ENCODE data around the gene CTSS.

DNA sequence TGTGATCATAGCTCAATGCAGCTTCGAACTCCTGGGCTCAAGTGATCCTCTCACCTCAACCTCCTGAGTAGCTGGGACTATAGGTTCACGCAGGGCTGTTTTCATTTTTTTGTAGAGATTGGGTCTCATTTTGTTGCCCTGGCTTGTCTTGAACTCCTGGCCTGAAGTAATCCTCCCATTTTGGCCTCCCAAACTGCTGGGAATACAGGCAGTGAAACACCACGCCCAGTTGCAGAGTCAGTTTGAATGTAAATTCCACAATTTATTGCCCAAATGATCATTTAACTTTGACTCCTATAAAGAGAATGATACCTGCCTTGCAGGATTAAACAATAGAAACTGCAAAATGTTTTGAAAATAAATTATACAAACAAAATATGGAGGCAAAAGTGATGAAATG, 79.3 kb downstream of the CTSS start:
- TF ChIP-seq, protein P1, sequence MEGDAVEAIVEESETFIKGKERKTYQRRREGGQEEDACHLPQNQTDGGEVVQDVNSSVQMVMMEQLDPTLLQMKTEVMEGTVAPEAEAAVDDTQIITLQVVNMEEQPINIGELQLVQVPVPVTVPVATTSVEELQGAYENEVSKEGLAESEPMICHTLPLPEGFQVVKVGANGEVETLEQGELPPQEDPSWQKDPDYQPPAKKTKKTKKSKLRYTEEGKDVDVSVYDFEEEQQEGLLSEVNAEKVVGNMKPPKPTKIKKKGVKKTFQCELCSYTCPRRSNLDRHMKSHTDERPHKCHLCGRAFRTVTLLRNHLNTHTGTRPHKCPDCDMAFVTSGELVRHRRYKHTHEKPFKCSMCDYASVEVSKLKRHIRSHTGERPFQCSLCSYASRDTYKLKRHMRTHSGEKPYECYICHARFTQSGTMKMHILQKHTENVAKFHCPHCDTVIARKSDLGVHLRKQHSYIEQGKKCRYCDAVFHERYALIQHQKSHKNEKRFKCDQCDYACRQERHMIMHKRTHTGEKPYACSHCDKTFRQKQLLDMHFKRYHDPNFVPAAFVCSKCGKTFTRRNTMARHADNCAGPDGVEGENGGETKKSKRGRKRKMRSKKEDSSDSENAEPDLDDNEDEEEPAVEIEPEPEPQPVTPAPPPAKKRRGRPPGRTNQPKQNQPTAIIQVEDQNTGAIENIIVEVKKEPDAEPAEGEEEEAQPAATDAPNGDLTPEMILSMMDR (IDR thresholded peaks at IDR 0.05; ENCODE audit: low read depth, low read length) = no peak
- no peak for TF ChIP-seq POLR2A (IDR thresholded peaks at IDR 0.05; ENCODE audit: extremely low read depth, insufficient read length)

Measured in NB4 (cell line).